Measurements from ENCODE around the gene ZSCAN5A.
"Not testable (repeated sequence)": the region's sequence is repeated elsewhere in the genome, so short reads cannot be mapped to it uniquely, and the experiment has no call there.

ZSCAN5A gene

GRCh38 chr19:56314018-56314380, 640 bp downstream of the ZSCAN5A start:
- Histone ChIP-seq H3K4me3 (ENCODE audit: low read length in 2 of 2) (peak overlapping the region; percentile 95 to 98), H3K4me1 (ENCODE audit: control insufficient read depth, insufficient read depth, low read length) (peaks cover 15% of the 10 kb centered on the region), H3K9me3 (ENCODE audit: control insufficient read depth in 2 of 2, low read length in 2 of 2) (no peaks in the 10 kb centered on the region), H3K36me3 (ENCODE audit: control insufficient read depth in 2 of 2, insufficient read depth in 2 of 2, low read length in 2 of 2) (peaks cover 0 to 3% of the 10 kb centered on the region in 2 donors), H3K27ac (ENCODE audit: low read length) (peak overlapping the region; percentile 97), H3K9ac (ENCODE audit: low read length in 2 of 2) (peak overlapping the region; percentile 88 to 93), H3K27me3 (ENCODE audit: control insufficient read depth in 1 of 2, insufficient read depth in 2 of 2, low read length in 2 of 2) (no peaks in the 10 kb centered on the region)

GRCh38 chr19:56312787-56313657, 1.6 kb downstream of the ZSCAN5A start:
- Histone ChIP-seq H3K27ac (ENCODE audit: low read length) (no peak overlapping the region), H3K36me3 (ENCODE audit: control insufficient read depth in 2 of 2, insufficient read depth in 2 of 2, low read length in 2 of 2) (peaks cover 0 to 4% of the 10 kb centered on the region in 2 donors), H3K4me3 (ENCODE audit: low read length in 2 of 2) (no peak overlapping the region), H3K9me3 (ENCODE audit: control insufficient read depth in 2 of 2, low read length in 2 of 2) (no peaks in the 10 kb centered on the region), H3K4me1 (ENCODE audit: control insufficient read depth, insufficient read depth, low read length) (peaks cover 15% of the 10 kb centered on the region), H3K27me3 (ENCODE audit: control insufficient read depth in 1 of 2, insufficient read depth in 2 of 2, low read length in 2 of 2) (no peaks in the 10 kb centered on the region), H3K9ac (ENCODE audit: low read length in 2 of 2) (no peak overlapping the region)

DNA sequence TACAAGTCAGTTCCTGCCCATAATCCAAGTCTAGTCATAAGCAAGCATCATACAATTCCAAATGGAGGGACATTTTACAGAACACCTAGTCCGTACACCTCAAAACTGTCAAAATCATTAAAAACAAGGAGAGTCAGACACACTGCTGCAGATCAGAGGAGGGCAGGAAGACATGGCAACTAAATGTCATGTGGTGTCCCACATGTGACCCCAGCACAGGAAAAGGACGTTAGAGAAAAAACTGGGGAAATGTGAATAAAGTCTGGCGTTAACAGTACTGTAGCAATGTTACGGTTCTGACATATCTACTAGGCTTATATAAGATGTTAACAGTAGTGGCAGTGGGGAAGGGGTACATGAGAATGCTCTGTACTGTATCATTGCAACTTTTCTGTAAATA, 2.3 kb downstream of the ZSCAN5A start:
- H3K4me3 ChIP-seq (ENCODE audit: low read length in 2 of 2), result no peak overlapping the region
- no peak overlapping the region for H3K9ac ChIP-seq (ENCODE audit: low read length in 2 of 2)
- H3K9me3 ChIP-seq (ENCODE audit: control insufficient read depth in 2 of 2, low read length in 2 of 2), result no peaks in the 10 kb centered on the region
- H3K36me3 ChIP-seq (ENCODE audit: control insufficient read depth in 2 of 2, insufficient read depth in 2 of 2, low read length in 2 of 2), result peaks cover 0 to 4% of the 10 kb centered on the region in 2 donors
- no peak overlapping the region for H3K27ac ChIP-seq (ENCODE audit: low read length)
- no peaks in the 10 kb centered on the region for H3K27me3 ChIP-seq (ENCODE audit: control insufficient read depth in 1 of 2, insufficient read depth in 2 of 2, low read length in 2 of 2)
- peaks cover 15% of the 10 kb centered on the region for H3K4me1 ChIP-seq (ENCODE audit: control insufficient read depth, insufficient read depth, low read length)

- Histone ChIP-seq H3K27ac (ENCODE audit: low read length) (no peak overlapping the region), H3K4me3 (ENCODE audit: low read length in 2 of 2) (no peak overlapping the region), H3K4me1 (ENCODE audit: control insufficient read depth, insufficient read depth, low read length) (peaks cover 9% of the 10 kb centered on the region), H3K9ac (ENCODE audit: low read length in 2 of 2) (no peak overlapping the region), H3K36me3 (ENCODE audit: control insufficient read depth in 2 of 2, insufficient read depth in 2 of 2, low read length in 2 of 2) (peaks cover 0 to 4% of the 10 kb centered on the region in 2 donors), H3K27me3 (ENCODE audit: control insufficient read depth in 1 of 2, insufficient read depth in 2 of 2, low read length in 2 of 2) (no peaks in the 10 kb centered on the region), H3K9me3 (ENCODE audit: control insufficient read depth in 2 of 2, low read length in 2 of 2) (no peaks in the 10 kb centered on the region)
Measured at GRCh38 chr19:56310462-56310861, 4.2 kb downstream of the ZSCAN5A start.

GRCh38 chr19:56309511-56310185, 5.0 kb downstream of the ZSCAN5A start:
- Histone ChIP-seq H3K9me3 (ENCODE audit: control insufficient read depth in 2 of 2, low read length in 2 of 2) (no peaks in the 10 kb centered on the region), H3K4me1 (ENCODE audit: control insufficient read depth, insufficient read depth, low read length) (peaks cover 6% of the 10 kb centered on the region), H3K36me3 (ENCODE audit: control insufficient read depth in 2 of 2, insufficient read depth in 2 of 2, low read length in 2 of 2) (peaks cover 0 to 4% of the 10 kb centered on the region in 2 donors), H3K9ac (ENCODE audit: low read length in 2 of 2) (no peak overlapping the region), H3K27ac (ENCODE audit: low read length) (no peak overlapping the region), H3K27me3 (ENCODE audit: control insufficient read depth in 1 of 2, insufficient read depth in 2 of 2, low read length in 2 of 2) (no peaks in the 10 kb centered on the region), H3K4me3 (ENCODE audit: low read length in 2 of 2) (no peak overlapping the region)

DNA sequence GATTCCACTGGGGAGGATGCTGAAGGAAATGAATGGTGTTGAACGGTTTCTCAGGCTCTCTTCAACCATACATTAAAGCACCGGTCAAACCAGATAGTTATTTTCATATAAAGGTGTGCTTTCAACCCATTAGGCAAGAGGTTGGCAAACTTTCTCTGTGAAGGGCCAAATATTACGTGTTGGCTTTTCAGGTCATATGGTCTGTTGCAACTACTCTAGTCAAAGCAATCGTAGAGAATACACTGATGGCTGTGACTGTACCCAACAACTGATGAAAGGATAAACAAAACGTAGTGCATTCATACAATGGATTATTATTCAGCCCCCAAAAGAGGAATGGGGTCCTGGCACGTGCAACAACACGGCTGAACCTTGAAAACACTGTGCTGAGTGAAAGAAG, 5.8 kb downstream of the ZSCAN5A start:
- Histone ChIP-seq H3K36me3 (ENCODE audit: control insufficient read depth in 2 of 2, insufficient read depth in 2 of 2, low read length in 2 of 2) (peaks cover 0 to 7% of the 10 kb centered on the region in 2 donors), H3K27me3 (ENCODE audit: control insufficient read depth in 1 of 2, insufficient read depth in 2 of 2, low read length in 2 of 2) (no peaks in the 10 kb centered on the region), H3K9me3 (ENCODE audit: control insufficient read depth in 2 of 2, low read length in 2 of 2) (no peaks in the 10 kb centered on the region), H3K4me1 (ENCODE audit: control insufficient read depth, insufficient read depth, low read length) (peaks cover 2% of the 10 kb centered on the region), H3K9ac (ENCODE audit: low read length in 2 of 2) (no peak overlapping the region), H3K27ac (ENCODE audit: low read length) (no peak overlapping the region), H3K4me3 (ENCODE audit: low read length in 2 of 2) (no peak overlapping the region)

DNA sequence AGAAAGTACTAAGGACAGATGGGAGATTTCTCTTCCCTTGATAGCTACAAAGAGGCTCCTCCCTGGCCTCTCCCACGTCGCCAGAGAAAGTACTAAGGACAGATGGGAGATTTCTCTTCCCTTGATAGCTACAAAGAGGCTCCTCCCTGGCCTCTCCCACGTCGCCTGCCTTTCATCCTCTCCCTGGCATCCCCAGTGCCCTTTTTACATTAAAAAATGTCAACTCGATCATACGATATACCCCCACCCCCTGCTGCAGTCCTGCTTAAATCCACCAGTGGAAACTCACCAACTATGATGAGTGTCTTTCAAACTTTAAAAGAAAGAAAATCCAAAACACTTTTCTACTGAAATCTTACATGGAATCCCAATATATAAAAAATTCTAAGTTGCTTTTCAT, 7.6 kb downstream of the ZSCAN5A start:
- H3K4me3 ChIP-seq (ENCODE audit: low read length in 2 of 2); H3K9me3 ChIP-seq (ENCODE audit: control insufficient read depth in 2 of 2, low read length in 2 of 2); H3K27me3 ChIP-seq (ENCODE audit: control insufficient read depth in 1 of 2, insufficient read depth in 2 of 2, low read length in 2 of 2); H3K4me1 ChIP-seq (ENCODE audit: control insufficient read depth, insufficient read depth, low read length); H3K27ac ChIP-seq (ENCODE audit: low read length); H3K36me3 ChIP-seq (ENCODE audit: control insufficient read depth in 2 of 2, insufficient read depth in 2 of 2, low read length in 2 of 2); H3K9ac ChIP-seq (ENCODE audit: low read length in 2 of 2): not testable (repeated sequence)

DNA sequence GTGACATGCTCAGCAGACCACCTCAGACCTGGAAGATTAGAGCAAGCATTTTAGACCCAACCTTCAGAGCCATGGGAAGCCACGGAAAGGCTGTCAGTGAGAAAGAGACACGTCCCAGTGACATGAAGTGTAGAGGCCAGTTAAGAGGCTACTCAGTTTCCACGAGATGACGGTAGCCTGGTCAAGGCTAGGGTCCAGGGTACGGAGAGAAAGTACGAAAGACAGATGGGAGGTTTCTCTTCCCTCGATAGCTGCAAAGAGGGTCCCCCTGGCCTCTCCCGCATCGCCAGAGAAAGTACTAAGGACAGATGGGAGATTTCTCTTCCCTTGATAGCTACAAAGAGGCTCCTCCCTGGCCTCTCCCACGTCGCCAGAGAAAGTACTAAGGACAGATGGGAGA, 8.6 kb downstream of the ZSCAN5A start:
- H3K27me3 ChIP-seq (ENCODE audit: control insufficient read depth in 1 of 2, insufficient read depth in 2 of 2, low read length in 2 of 2), result no peaks in the 10 kb centered on the region
- H3K4me3 ChIP-seq (ENCODE audit: low read length in 2 of 2), result no peak overlapping the region
- no peak overlapping the region for H3K9ac ChIP-seq (ENCODE audit: low read length in 2 of 2)
- no peaks in the 10 kb centered on the region for H3K4me1 ChIP-seq (ENCODE audit: control insufficient read depth, insufficient read depth, low read length)
- no peaks in the 10 kb centered on the region for H3K9me3 ChIP-seq (ENCODE audit: control insufficient read depth in 2 of 2, low read length in 2 of 2)
- H3K27ac ChIP-seq (ENCODE audit: low read length), result peak overlapping the region; percentile 25
- peaks cover 0 to 12% of the 10 kb centered on the region in 2 donors for H3K36me3 ChIP-seq (ENCODE audit: control insufficient read depth in 2 of 2, insufficient read depth in 2 of 2, low read length in 2 of 2)

DNA sequence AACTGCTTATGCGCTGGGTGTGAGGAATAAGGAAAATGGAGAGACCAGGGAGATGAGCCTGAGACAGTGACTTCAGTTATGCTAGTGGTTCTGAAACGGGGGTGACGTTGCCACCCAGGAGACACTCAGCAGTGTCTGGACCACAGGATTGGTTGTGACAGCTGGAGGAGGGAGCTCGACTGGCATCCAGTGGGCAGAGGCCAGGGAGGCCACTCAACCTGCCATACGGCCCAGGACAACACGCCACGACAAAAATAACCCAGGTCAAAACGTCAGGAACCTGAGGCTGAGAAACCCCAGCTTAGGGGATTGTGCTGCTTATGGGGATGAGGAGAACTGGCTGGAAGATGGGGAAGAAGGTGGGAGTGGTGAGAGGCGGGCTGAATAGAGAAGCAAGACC, 10.4 kb downstream of the ZSCAN5A start:
- Histone ChIP-seq H3K4me1 (ENCODE audit: control insufficient read depth, insufficient read depth, low read length) (no peaks in the 10 kb centered on the region), H3K4me3 (ENCODE audit: low read length in 2 of 2) (no peak overlapping the region), H3K9me3 (ENCODE audit: control insufficient read depth in 2 of 2, low read length in 2 of 2) (no peaks in the 10 kb centered on the region), H3K27ac (ENCODE audit: low read length) (no peak overlapping the region), H3K27me3 (ENCODE audit: control insufficient read depth in 1 of 2, insufficient read depth in 2 of 2, low read length in 2 of 2) (no peaks in the 10 kb centered on the region), H3K36me3 (ENCODE audit: control insufficient read depth in 2 of 2, insufficient read depth in 2 of 2, low read length in 2 of 2) (peaks cover 0 to 12% of the 10 kb centered on the region in 2 donors), H3K9ac (ENCODE audit: low read length in 2 of 2) (no peak overlapping the region)

DNA sequence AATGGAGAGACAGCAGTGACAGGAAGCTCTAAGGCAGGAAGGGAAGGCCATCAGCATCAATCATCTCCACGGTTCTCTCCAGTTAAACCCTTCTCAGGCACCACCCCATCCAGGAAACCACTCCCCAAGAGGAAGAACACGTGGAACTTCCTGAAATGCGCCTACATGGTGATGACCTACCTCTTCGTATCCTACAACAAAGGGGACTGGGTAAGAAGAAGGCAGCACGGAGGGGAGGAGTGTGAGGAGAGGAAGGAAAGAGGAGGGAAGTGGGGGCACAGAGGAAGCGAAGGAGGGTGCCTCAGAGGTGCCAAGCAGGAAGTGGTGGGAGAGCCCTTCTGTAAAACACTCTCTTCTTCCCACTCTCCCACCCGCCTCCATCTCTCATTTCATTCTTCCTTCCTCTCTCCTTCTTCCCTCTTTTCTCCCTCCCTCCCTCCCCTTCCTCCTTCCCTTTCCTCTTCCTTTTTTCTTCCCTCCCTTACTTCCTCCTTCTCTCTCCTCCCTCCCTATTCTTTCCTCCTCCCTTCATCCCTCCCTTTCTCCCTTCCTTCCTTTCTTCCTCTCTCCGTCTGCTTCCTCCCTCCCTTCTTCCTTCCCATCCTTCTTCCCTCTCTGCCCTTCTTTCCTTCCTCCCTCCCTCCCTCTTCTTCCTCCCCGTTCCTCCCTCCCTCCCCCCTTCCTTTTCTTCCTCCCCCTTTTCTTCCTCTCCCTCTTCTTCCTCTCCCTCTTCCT, 12.6 kb downstream of the ZSCAN5A start:
- Histone ChIP-seq H3K4me1 (ENCODE audit: control insufficient read depth, insufficient read depth, low read length) (no peaks in the 10 kb centered on the region), H3K4me3 (ENCODE audit: low read length in 2 of 2) (no peak overlapping the region), H3K27ac (ENCODE audit: low read length) (no peak overlapping the region), H3K36me3 (ENCODE audit: control insufficient read depth in 2 of 2, insufficient read depth in 2 of 2, low read length in 2 of 2) (peaks cover 0 to 13% of the 10 kb centered on the region in 2 donors), H3K9me3 (ENCODE audit: control insufficient read depth in 2 of 2, low read length in 2 of 2) (no peaks in the 10 kb centered on the region), H3K27me3 (ENCODE audit: control insufficient read depth in 1 of 2, insufficient read depth in 2 of 2, low read length in 2 of 2) (no peaks in the 10 kb centered on the region), H3K9ac (ENCODE audit: low read length in 2 of 2) (no peak overlapping the region)
